ENCODE results near the gene INHBA. TPM values are rescaled to one million over a fixed set of nuclear protein-coding genes. Genes with fewer than 3 reads are reported as not detected.
A peak's percentile ranks its signal among the peaks of the same experiment; 100 is the strongest.

Gene INHBA
- total and polyA plus RNA-seq, 2 donors (not counting 1 experiment from before 2014, with no cell fraction given): 15.0 to 108 TPM

- Histone ChIP-seq H3K9ac (ENCODE audit: insufficient read depth, low read length) (no peak overlapping the region), H2AFZ (ENCODE audit: low read length) (no peak overlapping the region), H3K36me3 (ENCODE audit: control insufficient read depth, insufficient read depth, low read length) (no peaks in the 10 kb centered on the region), H3K4me3 (replicated peaks in 1 of 4; ENCODE audit: control extremely low read depth in 1 of 4, insufficient read depth in 1 of 4, low read depth in 3 of 4, low read length in 4 of 4) (no peak overlapping the region), H3K79me2 (ENCODE audit: control insufficient read depth, insufficient read depth, low read length) (no peaks in the 10 kb centered on the region), H3K4me2 (ENCODE audit: extremely low read depth, insufficient read depth, low read length) (no peak overlapping the region), H3K4me1 (ENCODE audit: control insufficient read depth, extremely low read depth, insufficient read depth, low read length) (no peaks in the 10 kb centered on the region), H3K9me3 (ENCODE audit: control insufficient read depth, insufficient read depth, low read depth, low read length) (no peaks in the 10 kb centered on the region), H3K27me3 (ENCODE audit: control insufficient read depth, insufficient read depth, low read length) (no peaks in the 10 kb centered on the region), H3K27ac (ENCODE audit: insufficient read depth, low read length) (no peak overlapping the region), H4K20me1 (ENCODE audit: control insufficient read depth, extremely low read depth, insufficient read depth, low read length) (no peaks in the 10 kb centered on the region)
- DNase-seq (ENCODE audit: low read depth in 2 of 2): peak in 1 of 2 donors; percentile 53
- TF ChIP-seq EZH2 (IDR thresholded peaks at IDR 0.05; ENCODE audit: low read length, missing control alignments): no peak
- TF ChIP-seq, protein P1, sequence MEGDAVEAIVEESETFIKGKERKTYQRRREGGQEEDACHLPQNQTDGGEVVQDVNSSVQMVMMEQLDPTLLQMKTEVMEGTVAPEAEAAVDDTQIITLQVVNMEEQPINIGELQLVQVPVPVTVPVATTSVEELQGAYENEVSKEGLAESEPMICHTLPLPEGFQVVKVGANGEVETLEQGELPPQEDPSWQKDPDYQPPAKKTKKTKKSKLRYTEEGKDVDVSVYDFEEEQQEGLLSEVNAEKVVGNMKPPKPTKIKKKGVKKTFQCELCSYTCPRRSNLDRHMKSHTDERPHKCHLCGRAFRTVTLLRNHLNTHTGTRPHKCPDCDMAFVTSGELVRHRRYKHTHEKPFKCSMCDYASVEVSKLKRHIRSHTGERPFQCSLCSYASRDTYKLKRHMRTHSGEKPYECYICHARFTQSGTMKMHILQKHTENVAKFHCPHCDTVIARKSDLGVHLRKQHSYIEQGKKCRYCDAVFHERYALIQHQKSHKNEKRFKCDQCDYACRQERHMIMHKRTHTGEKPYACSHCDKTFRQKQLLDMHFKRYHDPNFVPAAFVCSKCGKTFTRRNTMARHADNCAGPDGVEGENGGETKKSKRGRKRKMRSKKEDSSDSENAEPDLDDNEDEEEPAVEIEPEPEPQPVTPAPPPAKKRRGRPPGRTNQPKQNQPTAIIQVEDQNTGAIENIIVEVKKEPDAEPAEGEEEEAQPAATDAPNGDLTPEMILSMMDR (conservative IDR thresholded peaks at IDR 0.05 in 1 of 2, IDR thresholded peaks at IDR 0.05 in 1 of 2; ENCODE audit: low read depth in 1 of 2, low read length in 2 of 2): peak in 1 of 2 donors; percentile 40
Measured at GRCh38 chr7:41731493-41732435, 28.9 kb upstream of the INHBA start.

GRCh38 chr7:41730668-41731067, 27.8 kb upstream of the INHBA start:
- Histone ChIP-seq H4K20me1 (ENCODE audit: control insufficient read depth, extremely low read depth, insufficient read depth, low read length) (no peaks in the 10 kb centered on the region), H3K4me1 (ENCODE audit: control insufficient read depth, extremely low read depth, insufficient read depth, low read length) (no peaks in the 10 kb centered on the region), H3K36me3 (ENCODE audit: control insufficient read depth, insufficient read depth, low read length) (no peaks in the 10 kb centered on the region), H3K79me2 (ENCODE audit: control insufficient read depth, insufficient read depth, low read length) (no peaks in the 10 kb centered on the region), H3K9ac (ENCODE audit: insufficient read depth, low read length) (no peak overlapping the region), H3K27ac (ENCODE audit: insufficient read depth, low read length) (no peak overlapping the region), H3K4me2 (ENCODE audit: extremely low read depth, insufficient read depth, low read length) (no peak overlapping the region), H2AFZ (ENCODE audit: low read length) (no peak overlapping the region), H3K27me3 (ENCODE audit: control insufficient read depth, insufficient read depth, low read length) (no peaks in the 10 kb centered on the region), H3K4me3 (replicated peaks in 1 of 4; ENCODE audit: control extremely low read depth in 1 of 4, insufficient read depth in 1 of 4, low read depth in 3 of 4, low read length in 4 of 4) (no peak overlapping the region), H3K9me3 (ENCODE audit: control insufficient read depth, insufficient read depth, low read depth, low read length) (no peaks in the 10 kb centered on the region)
- peak in 1 of 2 donors; percentile 27 for DNase-seq (ENCODE audit: low read depth in 2 of 2)
- TF ChIP-seq EZH2 (IDR thresholded peaks at IDR 0.05; ENCODE audit: low read length, missing control alignments): no peak
- TF ChIP-seq, protein P1 (conservative IDR thresholded peaks at IDR 0.05 in 1 of 2, IDR thresholded peaks at IDR 0.05 in 1 of 2; ENCODE audit: low read depth in 1 of 2, low read length in 2 of 2): no peak

DNA sequence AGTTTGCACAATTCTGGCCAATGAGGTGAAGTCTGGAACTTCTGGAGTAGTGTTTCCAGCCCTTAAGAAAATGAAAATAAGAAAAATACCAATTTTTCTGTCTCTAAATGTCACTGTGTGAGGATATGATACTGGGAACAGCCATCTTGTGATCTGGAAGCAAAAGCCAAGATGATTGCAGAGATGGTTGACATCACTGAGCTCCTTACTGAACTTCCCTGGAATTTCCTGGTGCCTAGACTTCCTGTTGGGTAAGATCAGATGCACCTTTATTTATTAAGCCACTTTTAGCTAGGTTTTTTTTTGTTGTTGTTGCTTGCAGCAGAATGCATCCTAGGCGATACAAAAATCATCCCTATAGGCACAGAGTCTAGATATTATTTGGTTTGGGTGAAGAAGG, 27.3 kb upstream of the INHBA start:
- Histone ChIP-seq H3K4me3 (replicated peaks in 1 of 4; ENCODE audit: control extremely low read depth in 1 of 4, insufficient read depth in 1 of 4, low read depth in 3 of 4, low read length in 4 of 4) (no peak overlapping the region), H3K4me1 (ENCODE audit: control insufficient read depth, extremely low read depth, insufficient read depth, low read length) (no peaks in the 10 kb centered on the region), H2AFZ (ENCODE audit: low read length) (no peak overlapping the region), H3K27me3 (ENCODE audit: control insufficient read depth, insufficient read depth, low read length) (no peaks in the 10 kb centered on the region), H3K9ac (ENCODE audit: insufficient read depth, low read length) (no peak overlapping the region), H3K79me2 (ENCODE audit: control insufficient read depth, insufficient read depth, low read length) (no peaks in the 10 kb centered on the region), H3K4me2 (ENCODE audit: extremely low read depth, insufficient read depth, low read length) (no peak overlapping the region), H4K20me1 (ENCODE audit: control insufficient read depth, extremely low read depth, insufficient read depth, low read length) (no peaks in the 10 kb centered on the region), H3K27ac (ENCODE audit: insufficient read depth, low read length) (no peak overlapping the region), H3K36me3 (ENCODE audit: control insufficient read depth, insufficient read depth, low read length) (no peaks in the 10 kb centered on the region), H3K9me3 (ENCODE audit: control insufficient read depth, insufficient read depth, low read depth, low read length) (no peaks in the 10 kb centered on the region)
- DNase-seq (ENCODE audit: low read depth in 2 of 2): no peak
- no peak for TF ChIP-seq EZH2 (IDR thresholded peaks at IDR 0.05; ENCODE audit: low read length, missing control alignments)
